HL-60 (cell line): ENCODE results near the gene SH2B2.

Experiments
- CTCF ChIP-seq: IDR thresholded peaks from one replicate; pipeline ENCODE4 v1.5.1; 2011; ENCODE audit warnings: low read length, control low read depth, inconsistent platforms; ENCODE audit not compliant: insufficient read depth
- GABPA ChIP-seq: IDR thresholded peaks from 2 replicates; pipeline ENCODE4 v1.6.1; 2012; ENCODE audit warnings: low read depth
- REST ChIP-seq: IDR thresholded peaks from 2 replicates; pipeline ENCODE4 v1.6.1; 2012; ENCODE audit warnings: low read depth; ENCODE audit not compliant: insufficient replicate concordance

GRCh38 chr7:102280521-102280920 lies 6.1 kb upstream of the SH2B2 start:
- TF ChIP-seq REST (no peak), CTCF (no peak), GABPA (no peak)
